ENCODE measurements around the gene ZNF169.
"Not testable (repeated sequence)": the region's sequence is repeated elsewhere in the genome, so short reads cannot be mapped to it uniquely, and the experiment has no call there.

The ZNF169 gene

DNA sequence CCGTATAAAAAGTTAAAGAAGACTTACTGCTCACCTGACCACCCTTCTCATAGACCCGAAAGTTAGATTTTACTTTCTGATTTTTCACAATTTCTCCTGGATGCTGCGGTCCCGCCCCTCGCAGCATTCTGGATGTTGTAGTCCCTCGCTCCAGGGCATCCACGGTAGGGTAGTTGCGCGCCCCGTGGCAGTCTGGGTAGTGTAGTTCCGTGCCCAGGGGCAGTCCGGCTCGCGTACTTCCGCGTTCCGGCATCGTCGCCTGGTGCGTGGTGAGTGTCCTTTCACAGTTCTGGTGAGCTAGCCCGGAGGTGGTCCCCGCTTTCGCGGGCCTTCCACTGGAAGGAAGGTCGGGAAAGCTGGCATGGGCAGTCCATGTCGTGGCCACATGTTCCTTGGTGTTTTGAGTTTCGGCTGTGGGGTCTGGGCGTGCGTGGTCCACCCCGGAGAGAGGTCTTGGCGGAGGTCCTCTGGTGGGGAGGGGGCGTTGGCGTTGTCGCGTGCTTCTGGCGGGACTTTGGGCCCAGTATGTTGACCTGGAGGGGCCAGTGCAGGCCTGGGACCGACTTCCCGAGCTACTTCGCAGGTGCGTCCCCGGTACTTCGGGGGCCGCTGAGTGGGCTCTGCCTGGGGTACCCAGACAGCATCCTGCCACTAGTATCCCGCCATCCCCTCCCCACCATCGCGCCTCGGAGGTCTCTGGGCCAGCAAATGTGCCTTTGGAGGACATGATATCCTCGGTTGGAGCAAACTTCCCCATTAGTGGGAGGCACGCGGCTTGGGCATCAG lies at the start of gene ZNF169:
TSS of gene ZNF169 (plus strand) at position 222 of the 786 bp plus-strand sequence. CDS start 19,515 bp downstream, outside the sequence.
- peak within 1 kb of the TSS; percentile 50; the same call in 1 of the 2 replicates for H3K27ac ChIP-seq
- TF ChIP-seq, protein P1, sequence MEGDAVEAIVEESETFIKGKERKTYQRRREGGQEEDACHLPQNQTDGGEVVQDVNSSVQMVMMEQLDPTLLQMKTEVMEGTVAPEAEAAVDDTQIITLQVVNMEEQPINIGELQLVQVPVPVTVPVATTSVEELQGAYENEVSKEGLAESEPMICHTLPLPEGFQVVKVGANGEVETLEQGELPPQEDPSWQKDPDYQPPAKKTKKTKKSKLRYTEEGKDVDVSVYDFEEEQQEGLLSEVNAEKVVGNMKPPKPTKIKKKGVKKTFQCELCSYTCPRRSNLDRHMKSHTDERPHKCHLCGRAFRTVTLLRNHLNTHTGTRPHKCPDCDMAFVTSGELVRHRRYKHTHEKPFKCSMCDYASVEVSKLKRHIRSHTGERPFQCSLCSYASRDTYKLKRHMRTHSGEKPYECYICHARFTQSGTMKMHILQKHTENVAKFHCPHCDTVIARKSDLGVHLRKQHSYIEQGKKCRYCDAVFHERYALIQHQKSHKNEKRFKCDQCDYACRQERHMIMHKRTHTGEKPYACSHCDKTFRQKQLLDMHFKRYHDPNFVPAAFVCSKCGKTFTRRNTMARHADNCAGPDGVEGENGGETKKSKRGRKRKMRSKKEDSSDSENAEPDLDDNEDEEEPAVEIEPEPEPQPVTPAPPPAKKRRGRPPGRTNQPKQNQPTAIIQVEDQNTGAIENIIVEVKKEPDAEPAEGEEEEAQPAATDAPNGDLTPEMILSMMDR (conservative IDR thresholded peaks at IDR 0.05), result no peak

DNA sequence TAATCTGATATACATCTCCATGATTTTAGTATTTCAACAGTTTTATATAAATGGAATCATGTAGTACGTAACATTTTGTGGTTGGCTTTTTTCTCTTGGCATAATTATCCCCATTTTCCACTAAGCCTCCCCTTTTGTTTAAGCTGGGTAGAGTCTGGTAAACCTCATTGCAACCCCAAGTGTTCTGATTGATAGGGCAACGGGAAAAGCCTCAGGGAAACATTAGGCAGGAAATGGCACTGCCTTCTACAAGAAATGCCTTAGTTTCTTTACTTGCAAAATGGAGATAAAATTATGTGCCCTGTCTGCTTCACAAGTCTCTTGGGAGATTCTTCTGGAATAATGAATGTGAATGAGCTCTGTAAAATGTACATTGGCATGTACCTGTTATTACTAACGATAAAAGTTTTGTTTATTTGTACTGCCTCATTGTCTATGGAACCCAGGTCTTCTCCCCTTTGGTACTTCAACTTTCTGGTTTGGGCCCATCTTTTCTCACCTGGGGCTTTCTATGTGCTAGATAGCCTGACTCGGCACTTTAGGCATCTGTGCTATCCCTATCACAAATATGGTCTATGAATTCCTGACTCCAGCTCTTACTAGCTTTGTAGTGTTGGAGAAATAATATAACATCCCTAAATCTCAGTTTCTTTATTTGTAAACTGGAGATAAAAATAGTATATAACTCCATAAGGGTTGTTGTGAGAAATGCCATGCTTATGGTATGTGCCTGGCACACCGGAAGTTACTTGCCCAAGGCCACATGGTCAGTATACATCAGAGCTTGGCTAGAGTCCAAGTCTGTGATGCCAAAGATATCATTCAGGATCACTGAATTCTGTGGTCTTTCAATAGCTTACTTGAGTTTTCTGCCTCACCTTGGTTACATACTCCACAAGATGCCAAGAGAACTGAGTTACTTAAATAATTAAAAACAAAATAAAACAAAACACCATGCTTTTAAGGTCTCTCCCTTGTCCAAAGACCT lies 48.2 kb upstream of the ZNF169 start:
- H3K27ac ChIP-seq, result no peak overlapping the region

DNA sequence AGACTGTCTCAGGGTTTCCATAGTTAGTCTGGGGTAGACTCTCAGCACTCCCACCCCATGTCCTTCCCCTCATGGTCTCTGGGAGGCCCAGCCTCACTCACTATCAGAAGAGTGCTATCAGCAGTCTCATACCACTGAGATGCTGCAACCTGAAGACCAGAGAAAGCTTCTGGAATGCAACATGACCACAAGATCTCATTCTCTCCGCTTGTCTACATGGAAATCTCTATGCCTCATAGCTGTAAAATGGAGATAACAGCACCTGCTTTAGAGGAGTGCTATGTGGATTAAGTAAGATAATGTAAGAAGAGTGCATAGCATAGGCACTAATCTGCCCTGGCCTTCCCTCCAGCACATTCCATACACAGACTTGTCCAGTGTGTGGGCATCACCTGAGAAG lies 47.0 kb upstream of the ZNF169 start:
- H3K27ac ChIP-seq, result no peak overlapping the region
- TF ChIP-seq, protein P1 (conservative IDR thresholded peaks at IDR 0.05), result no peak

More for the DNA sequence above, 48.2 kb upstream of the ZNF169 start:
- TF ChIP-seq, protein P1 (conservative IDR thresholded peaks at IDR 0.05), result no peak

- H3K27ac ChIP-seq, result no peak overlapping the region
- TF ChIP-seq, protein P1 (conservative IDR thresholded peaks at IDR 0.05), result no peak
Observed at GRCh38 chr9:94212531-94212930, 46.6 kb upstream of the ZNF169 start.

DNA sequence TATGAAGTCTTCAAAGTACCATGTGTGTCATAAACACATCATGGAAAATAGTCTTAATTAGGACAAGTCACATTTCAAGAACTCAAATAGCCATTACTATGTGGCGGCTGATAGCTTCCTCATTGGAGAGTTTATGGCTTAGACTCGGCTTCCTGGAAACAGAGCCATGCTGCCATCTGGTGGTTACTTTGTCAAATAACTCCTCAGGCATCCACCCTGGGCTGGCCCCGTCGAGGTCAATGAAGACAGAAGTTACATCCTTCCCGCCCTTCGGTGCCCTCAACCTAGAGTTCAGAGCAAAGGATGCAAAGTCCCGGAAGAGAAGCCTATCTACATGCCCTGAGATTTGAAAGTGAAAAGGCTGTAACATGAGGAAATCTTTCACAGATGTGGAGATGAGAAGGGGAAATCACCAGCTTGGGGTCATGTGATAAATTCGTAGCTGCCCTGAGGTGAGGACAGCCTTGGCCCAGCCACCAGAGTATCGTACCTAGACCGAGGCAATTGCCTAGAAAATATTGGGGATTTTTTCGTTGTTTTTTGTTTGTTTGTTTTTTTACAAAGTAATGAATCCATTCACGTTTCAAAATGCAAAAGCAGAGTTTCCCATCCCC lies 45.5 kb upstream of the ZNF169 start:
- TF ChIP-seq, protein P1 (conservative IDR thresholded peaks at IDR 0.05), result peak; percentile 87
- no peak overlapping the region for H3K27ac ChIP-seq

GRCh38 chr9:94222870-94223269 lies 36.2 kb upstream of the ZNF169 start:
- TF ChIP-seq, protein P1 (conservative IDR thresholded peaks at IDR 0.05), result no peak
- H3K27ac ChIP-seq, result no peak overlapping the region

GRCh38 chr9:94225413-94225812 lies 33.7 kb upstream of the ZNF169 start:
- H3K27ac ChIP-seq, result not testable (repeated sequence)

Measured in VCaP (cell line).